K562 (cell line): Measurements from ENCODE around the gene AFG1L. TPM values are rescaled to one million over a fixed set of nuclear protein-coding genes. Genes with fewer than 3 reads are reported as not detected.

Source experiments
- ATAC-seq: fragments of 200-7000 bp; cut with Tn5 transposase; 3 replicates; pipeline ENCODE4 v1.9.1; 2020; ENCODE audit warnings: moderate library complexity
- BruUV-seq: library from RNA; stranded (reverse); fragments of 400-500 nt; replicated peaks from 2 replicates; lab custom pipeline; 2021; lab: Mats Ljungman, UMichigan
- CTCF ChIA-PET: fragments of 300-600 bp; formaldehyde crosslinking; extraction: SDS; loops from one replicate; lab custom pipeline; 2021; ENCODE audit warnings: low intra/inter-chr PET ratio; lab: Yijun Ruan, JAX
- POLR2A ChIA-PET: fragments of 300-600, 350-650 bp; sonication (Branson Sonifier 250); formaldehyde crosslinking; extraction: SDS; loops from one replicate; lab custom pipeline; 2021; ENCODE audit warnings: antibody characterized with exemption, inconsistent platforms; lab: Yijun Ruan, JAX
- DNase-seq, 4 experiments: peaks; one replicate each; pipeline versions ENCODE4 v3.0.0 to v3.0.0-alpha.2; 2011 to 2018; ENCODE audit warnings: low spot score in 3 of 4, mixed read lengths in 3 of 4; ENCODE audit errors: extremely low read depth in 1 of 4
- FAIRE-seq: peaks from 2 replicates; lab custom pipeline; 2011; peaks lifted over from hg19 to GRCh38; lab: Jason Lieb, UNC
- H2AFZ ChIP-seq: 2 replicates; pipeline ENCODE4 v1.6.0; 2011; ENCODE audit warnings: low read depth, low read length, control low read depth, inconsistent platforms
- H3K27ac ChIP-seq: fragments of 200-600 bp; 3 replicates; pipeline ENCODE4 v1.8.0; 2011; ENCODE audit warnings: low read depth, mild to moderate bottlenecking, control low read depth, inconsistent platforms, low read length, moderate library complexity, mixed read lengths; ENCODE audit errors: extremely low read depth
- H3K27me3 ChIP-seq, 2 experiments: fragments of 300-600 bp in 1 of 2; 2 replicates in 1 of 2; 3 replicates in 1 of 2; pipeline versions ENCODE4 v1.6.0 to v1.8.0; 2011; ENCODE audit warnings: inconsistent platforms in 2 of 2, low read length in 2 of 2, mild to moderate bottlenecking in 1 of 2, mixed read lengths in 1 of 2, moderate library complexity in 1 of 2; ENCODE audit not compliant: control insufficient read depth in 2 of 2, insufficient read depth in 2 of 2
- H3K36me3 ChIP-seq: fragments of 300-600 bp; 3 replicates; pipeline ENCODE4 v1.8.0; 2011; ENCODE audit warnings: mild to moderate bottlenecking, low read length, inconsistent platforms; ENCODE audit not compliant: control insufficient read depth, insufficient read depth
- H3K4me1 ChIP-seq, 2 experiments: fragments of 200-600 bp in 1 of 2; replicated peaks in 1 of 2; 2 replicates in 1 of 2; 3 replicates in 1 of 2; pipeline versions ENCODE4 v1.5.1 to v1.8.0; 2011; ENCODE audit warnings: inconsistent platforms in 2 of 2, low read length in 2 of 2, mild to moderate bottlenecking in 1 of 2, mixed read lengths in 1 of 2, moderate library complexity in 1 of 2; ENCODE audit not compliant: control insufficient read depth in 2 of 2, insufficient read depth in 2 of 2
- H3K4me2 ChIP-seq: 2 replicates; pipeline ENCODE4 v1.6.1; 2011; ENCODE audit warnings: low read length, control low read depth, inconsistent platforms, mixed read lengths; ENCODE audit not compliant: insufficient read depth
- H3K4me3 ChIP-seq: fragments of 200-600 bp; sonication (generic), shearing (Covaris generic); 2 replicates; pipeline ENCODE4 v1.5.1; 2016; ENCODE audit warnings: control low read depth, inconsistent platforms
- H3K79me2 ChIP-seq: fragments of 200-600 bp; 3 replicates; pipeline ENCODE4 v1.8.0; 2011; ENCODE audit warnings: low read length, inconsistent platforms; ENCODE audit not compliant: control insufficient read depth, insufficient read depth
- H3K9ac ChIP-seq, 2 experiments: 2 replicates each; pipeline versions ENCODE4 v1.6.0 to v1.6.1; 2011; ENCODE audit warnings: low read depth in 2 of 2, low read length in 2 of 2, control low read depth in 1 of 2, inconsistent platforms in 1 of 2, mild to moderate bottlenecking in 1 of 2, mixed read lengths in 1 of 2; ENCODE audit not compliant: insufficient read depth in 1 of 2
- H3K9me1 ChIP-seq: one replicate; pipeline ENCODE4 v1.6.0; 2011; ENCODE audit warnings: inconsistent platforms, mild to moderate bottlenecking, low read length, moderate library complexity; ENCODE audit not compliant: control insufficient read depth, insufficient read depth
- H3K9me3 ChIP-seq: replicated peaks from 2 replicates; pipeline ENCODE4 v1.5.1; 2011; ENCODE audit warnings: low read depth, low read length, inconsistent platforms; ENCODE audit not compliant: control insufficient read depth, insufficient read depth
- H4K20me1 ChIP-seq: replicated peaks from 2 replicates; pipeline ENCODE4 v1.6.1; 2011; ENCODE audit warnings: low read length, inconsistent platforms, mixed read lengths; ENCODE audit not compliant: control insufficient read depth, insufficient read depth
- CHD4 ChIP-seq: fragments of 200-600 bp; sonication (generic); IDR thresholded peaks from 3 replicates; pipeline ENCODE4 v1.6.1; 2012; ENCODE audit warnings: low read depth, mild to moderate bottlenecking, mixed read lengths, low read length, inconsistent platforms; ENCODE audit not compliant: insufficient read depth, insufficient replicate concordance, poor library complexity, severe bottlenecking
- GTF2A2 ChIP-seq: IDR thresholded peaks from 2 replicates; pipeline ENCODE4 v1.6.1; 2016; ENCODE audit warnings: mild to moderate bottlenecking, missing genetic modification characterization, missing compliant biosample characterization
- HIVEP1 ChIP-seq: fragments of 250-450 bp; sonication (Bioruptor Pico); IDR thresholded peaks from 2 replicates; pipeline ENCODE4 v1.4.0; 2020; ENCODE audit warnings: mild to moderate bottlenecking
- HMGN3 ChIP-seq: IDR thresholded peaks from 2 replicates; pipeline ENCODE4 v1.6.1; 2011; ENCODE audit warnings: borderline replicate concordance, low read depth, mild to moderate bottlenecking, mixed read lengths, low read length; ENCODE audit not compliant: insufficient read length; ENCODE audit errors: extremely low read depth
- MAFK ChIP-seq: IDR thresholded peaks from 2 replicates; pipeline ENCODE4 v1.6.1; 2011; ENCODE audit warnings: low read length, improper control_type of control experiment
- MXI1 ChIP-seq: IDR thresholded peaks from 2 replicates; pipeline ENCODE4 v1.6.1; 2011; ENCODE audit warnings: low read depth, mild to moderate bottlenecking, improper control_type of control experiment, low read length
- PRPF4 ChIP-seq: fragments of 200-400 bp; formaldehyde crosslinking; IDR thresholded peaks from one replicate; pipeline ENCODE4 v1.6.1; 2017; ENCODE audit warnings: low read length, low read depth, mild to moderate bottlenecking; ENCODE audit not compliant: insufficient read depth, poor library complexity, severe bottlenecking
- RB1 ChIP-seq: fragments of 450-650 bp; IDR thresholded peaks from 2 replicates; pipeline ENCODE4 v1.6.1; 2017; ENCODE audit warnings: low read depth, mild to moderate bottlenecking
- RFX7 ChIP-seq: fragments of 250-450 bp; sonication (Bioruptor Pico); IDR thresholded peaks from 2 replicates; pipeline ENCODE4 v1.5.1; 2021; ENCODE audit warnings: mild to moderate bottlenecking
- ZFP30 ChIP-seq: fragments of 250-450 bp; sonication (Bioruptor Pico); IDR thresholded peaks from 2 replicates; pipeline ENCODE4 v1.8.0; 2022; ENCODE audit warnings: moderate library complexity, mild to moderate bottlenecking, inconsistent platforms, borderline replicate concordance
- WGBS: fragments of 100-300 bp; shearing (Covaris generic); methylation state at CpG from one replicate; pipeline ENCODE4 v1.1.6; 2016; ENCODE audit warnings: low coverage, mixed read lengths; ENCODE audit not compliant: insufficient coverage; ENCODE audit errors: missing lambda C conversion rate; 5-methylcytosine and 5-hydroxymethylcytosine counted together
- in situ Hi-C: fragments of 300-500 bp; cut with MboI; formaldehyde crosslinking; loops from 4 replicates; pipeline ENCODE4 v1.15.0; 2018; ENCODE audit warnings: inconsistent platforms, mixed read lengths
- intact Hi-C: fragments of 100-400 bp; cut with micrococcal nuclease; formaldehyde crosslinking; loops from 2 replicates; pipeline ENCODE4 v1.14.2; 2022
- polyA plus RNA-seq, 8 experiments: library from polyadenylated mRNA; depleted of rRNA in 4 of 8; stranded (reverse) in 5 of 8; unstranded in 3 of 8; fragments of >200 nt; fragmentation: Nextera tagmentation in 2 of 8; fragmentation: Illumina TruSeq in 1 of 8; extraction: Ambion mirVana in 2 of 8; extraction: Trizol in 1 of 8; gene quantifications; 2 replicates each; pipeline versions ENCODE4 v1.2.1 to v1.2.3, GENCODE V29; 2011 to 2014; ENCODE audit warnings: inconsistent platforms in 1 of 8, missing spikeins in 1 of 8
- total RNA-seq, 7 experiments: library from RNA; depleted of rRNA in 6 of 7; stranded (reverse); fragments of >200 nt in 6 of 7; fragmentation: Illumina TruSeq in 2 of 7; extraction: Trizol in 2 of 7; gene quantifications; 2 replicates each; pipeline versions ENCODE4 v1.2.1 to v1.2.3, GENCODE V29; 2011 to 2021; ENCODE audit warnings: low replicate concordance in 1 of 7
- TF ChIP-seq, protein P1 (sequence below): IDR thresholded peaks from 2 replicates; pipeline ENCODE4 v1.6.1; 2016; ENCODE audit warnings: missing genetic modification characterization, missing compliant biosample characterization
- TF ChIP-seq, protein P2 (sequence below): fragments of 450-650 bp; IDR thresholded peaks from 2 replicates; pipeline ENCODE4 v1.6.1; 2017; ENCODE audit warnings: mild to moderate bottlenecking, moderate library complexity
- TF ChIP-seq, protein P3 (sequence below): fragments of 450-650 bp; IDR thresholded peaks from 2 replicates; pipeline ENCODE4 v1.6.1; 2017; ENCODE audit warnings: antibody characterized with exemption
- TF ChIP-seq, protein P4 (sequence below): fragments of 150-350 bp; IDR thresholded peaks from 2 replicates; pipeline ENCODE4 v1.6.1; 2014; ENCODE audit warnings: low read depth, mild to moderate bottlenecking, low read length, borderline replicate concordance

Gene AFG1L
- total and polyA plus RNA-seq, 9 of the 15 experiments (the other 6 are each of a cell fraction or from before 2014, with no cell fraction given): 2.2 to 15.5 (median 5.8) TPM

- Histone ChIP-seq H3K79me2 (peaks cover 98% of the 10 kb centered on the region), H3K4me1 (peaks cover 3 to 7% of the 10 kb centered on the region in 2 experiments; a peak in 3 of 5 replicates), H3K27ac (no peak overlapping the region), H2AFZ (no peak overlapping the region), H3K9ac (no peak overlapping the region), H4K20me1 (peaks cover 8% of the 10 kb centered on the region), H3K27me3 (no peaks in the 10 kb centered on the region), H3K4me3 (no peak overlapping the region), H3K4me2 (no peak overlapping the region), H3K9me3 (no peaks in the 10 kb centered on the region), H3K9me1 (no peaks in the 10 kb centered on the region), H3K36me3 (peaks cover 63% of the 10 kb centered on the region; the same call in 2 of the 3 replicates)
- no TSS peak for BruUV-seq
- intact Hi-C loops: loop anchor here (5.0 to 10.0 kb wide), 2 partner anchors 74 to 136 kb away; no protein-coding TSS in a partner anchor
- ATAC-seq (no peak), FAIRE-seq (no peak), DNase-seq (no peak)
- CTCF ChIA-PET: no interaction called here
- 82% methylated on average over 2 of the region's 2 CpGs for WGBS
- in situ Hi-C loops: no loop called here
- POLR2A ChIA-PET: interaction anchor here (0.6 to 2.6 kb wide), 4 partner anchors 9 to 260 kb away, joined by 3 to 12 read pairs (median 4); partner anchors contain the start of gene SNX3
- TF ChIP-seq, protein P1, sequence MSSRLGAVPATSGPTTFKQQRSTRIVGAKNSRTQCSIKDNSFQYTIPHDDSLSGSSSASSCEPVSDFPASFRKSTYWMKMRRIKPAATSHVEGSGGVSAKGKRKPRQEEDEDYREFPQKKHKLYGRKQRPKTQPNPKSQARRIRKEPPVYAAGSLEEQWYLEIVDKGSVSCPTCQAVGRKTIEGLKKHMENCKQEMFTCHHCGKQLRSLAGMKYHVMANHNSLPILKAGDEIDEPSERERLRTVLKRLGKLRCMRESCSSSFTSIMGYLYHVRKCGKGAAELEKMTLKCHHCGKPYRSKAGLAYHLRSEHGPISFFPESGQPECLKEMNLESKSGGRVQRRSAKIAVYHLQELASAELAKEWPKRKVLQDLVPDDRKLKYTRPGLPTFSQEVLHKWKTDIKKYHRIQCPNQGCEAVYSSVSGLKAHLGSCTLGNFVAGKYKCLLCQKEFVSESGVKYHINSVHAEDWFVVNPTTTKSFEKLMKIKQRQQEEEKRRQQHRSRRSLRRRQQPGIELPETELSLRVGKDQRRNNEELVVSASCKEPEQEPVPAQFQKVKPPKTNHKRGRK (tag): no peak
- TF ChIP-seq MXI1 (no peak), HMGN3 (no peak), ZFP30 (CRISPR knock-in tag) (no peak), HIVEP1 (no peak), MAFK (no peak), PRPF4 (no peak), RB1 (no peak), GTF2A2 (tag) (no peak), RFX7 (CRISPR knock-in tag) (no peak), CHD4 (no peak)
- TF ChIP-seq, protein P2, sequence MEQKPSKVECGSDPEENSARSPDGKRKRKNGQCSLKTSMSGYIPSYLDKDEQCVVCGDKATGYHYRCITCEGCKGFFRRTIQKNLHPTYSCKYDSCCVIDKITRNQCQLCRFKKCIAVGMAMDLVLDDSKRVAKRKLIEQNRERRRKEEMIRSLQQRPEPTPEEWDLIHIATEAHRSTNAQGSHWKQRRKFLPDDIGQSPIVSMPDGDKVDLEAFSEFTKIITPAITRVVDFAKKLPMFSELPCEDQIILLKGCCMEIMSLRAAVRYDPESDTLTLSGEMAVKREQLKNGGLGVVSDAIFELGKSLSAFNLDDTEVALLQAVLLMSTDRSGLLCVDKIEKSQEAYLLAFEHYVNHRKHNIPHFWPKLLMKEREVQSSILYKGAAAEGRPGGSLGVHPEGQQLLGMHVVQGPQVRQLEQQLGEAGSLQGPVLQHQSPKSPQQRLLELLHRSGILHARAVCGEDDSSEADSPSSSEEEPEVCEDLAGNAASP: no peak
- TF ChIP-seq, protein P3, sequence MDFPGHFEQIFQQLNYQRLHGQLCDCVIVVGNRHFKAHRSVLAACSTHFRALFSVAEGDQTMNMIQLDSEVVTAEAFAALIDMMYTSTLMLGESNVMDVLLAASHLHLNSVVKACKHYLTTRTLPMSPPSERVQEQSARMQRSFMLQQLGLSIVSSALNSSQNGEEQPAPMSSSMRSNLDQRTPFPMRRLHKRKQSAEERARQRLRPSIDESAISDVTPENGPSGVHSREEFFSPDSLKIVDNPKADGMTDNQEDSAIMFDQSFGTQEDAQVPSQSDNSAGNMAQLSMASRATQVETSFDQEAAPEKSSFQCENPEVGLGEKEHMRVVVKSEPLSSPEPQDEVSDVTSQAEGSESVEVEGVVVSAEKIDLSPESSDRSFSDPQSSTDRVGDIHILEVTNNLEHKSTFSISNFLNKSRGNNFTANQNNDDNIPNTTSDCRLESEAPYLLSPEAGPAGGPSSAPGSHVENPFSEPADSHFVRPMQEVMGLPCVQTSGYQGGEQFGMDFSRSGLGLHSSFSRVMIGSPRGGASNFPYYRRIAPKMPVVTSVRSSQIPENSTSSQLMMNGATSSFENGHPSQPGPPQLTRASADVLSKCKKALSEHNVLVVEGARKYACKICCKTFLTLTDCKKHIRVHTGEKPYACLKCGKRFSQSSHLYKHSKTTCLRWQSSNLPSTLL: no peak
- TF ChIP-seq, protein P4, sequence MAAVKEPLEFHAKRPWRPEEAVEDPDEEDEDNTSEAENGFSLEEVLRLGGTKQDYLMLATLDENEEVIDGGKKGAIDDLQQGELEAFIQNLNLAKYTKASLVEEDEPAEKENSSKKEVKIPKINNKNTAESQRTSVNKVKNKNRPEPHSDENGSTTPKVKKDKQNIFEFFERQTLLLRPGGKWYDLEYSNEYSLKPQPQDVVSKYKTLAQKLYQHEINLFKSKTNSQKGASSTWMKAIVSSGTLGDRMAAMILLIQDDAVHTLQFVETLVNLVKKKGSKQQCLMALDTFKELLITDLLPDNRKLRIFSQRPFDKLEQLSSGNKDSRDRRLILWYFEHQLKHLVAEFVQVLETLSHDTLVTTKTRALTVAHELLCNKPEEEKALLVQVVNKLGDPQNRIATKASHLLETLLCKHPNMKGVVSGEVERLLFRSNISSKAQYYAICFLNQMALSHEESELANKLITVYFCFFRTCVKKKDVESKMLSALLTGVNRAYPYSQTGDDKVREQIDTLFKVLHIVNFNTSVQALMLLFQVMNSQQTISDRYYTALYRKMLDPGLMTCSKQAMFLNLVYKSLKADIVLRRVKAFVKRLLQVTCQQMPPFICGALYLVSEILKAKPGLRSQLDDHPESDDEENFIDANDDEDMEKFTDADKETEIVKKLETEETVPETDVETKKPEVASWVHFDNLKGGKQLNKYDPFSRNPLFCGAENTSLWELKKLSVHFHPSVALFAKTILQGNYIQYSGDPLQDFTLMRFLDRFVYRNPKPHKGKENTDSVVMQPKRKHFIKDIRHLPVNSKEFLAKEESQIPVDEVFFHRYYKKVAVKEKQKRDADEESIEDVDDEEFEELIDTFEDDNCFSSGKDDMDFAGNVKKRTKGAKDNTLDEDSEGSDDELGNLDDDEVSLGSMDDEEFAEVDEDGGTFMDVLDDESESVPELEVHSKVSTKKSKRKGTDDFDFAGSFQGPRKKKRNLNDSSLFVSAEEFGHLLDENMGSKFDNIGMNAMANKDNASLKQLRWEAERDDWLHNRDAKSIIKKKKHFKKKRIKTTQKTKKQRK: no peak
These were observed 43.6 kb upstream of the AFG1L start for GRCh38 chr6:108251252-108251651.
